Skeletal muscle tissue (tissue), 4 donors: Measurements from ENCODE around the gene SLIT3. TPM values are rescaled to one million over a fixed set of nuclear protein-coding genes. Genes with fewer than 3 reads are reported as not detected.

Experiments
- H3K27ac ChIP-seq: one replicate; pipeline ENCODE4 v1.7.0; 2013; ENCODE audit warnings: mild to moderate bottlenecking, low read depth, low read length, inconsistent platforms
- H3K27me3 ChIP-seq, 3 donors: one replicate each; pipeline ENCODE4 v1.7.0; 2013; ENCODE audit warnings: low read length in 3 of 3; ENCODE audit not compliant: control insufficient read depth in 3 of 3, insufficient read depth in 3 of 3
- H3K36me3 ChIP-seq, 3 donors: one replicate each; pipeline ENCODE4 v1.7.0; 2013; ENCODE audit warnings: low read length in 3 of 3; ENCODE audit not compliant: control insufficient read depth in 3 of 3, insufficient read depth in 3 of 3
- H3K4me1 ChIP-seq, 3 donors: one replicate each; pipeline ENCODE4 v1.7.0; 2013; ENCODE audit warnings: low read length in 3 of 3, mild to moderate bottlenecking in 3 of 3; ENCODE audit not compliant: control insufficient read depth in 3 of 3, insufficient read depth in 3 of 3
- H3K4me3 ChIP-seq, 3 donors: one replicate each; pipeline ENCODE4 v1.7.0; 2013; ENCODE audit warnings: low read length in 3 of 3
- H3K9ac ChIP-seq, 3 donors: one replicate each; pipeline ENCODE4 v1.7.0; 2013; ENCODE audit warnings: low read length in 3 of 3, mild to moderate bottlenecking in 3 of 3, moderate library complexity in 2 of 3, low read depth in 1 of 3
- H3K9me3 ChIP-seq, 3 donors: one replicate each; pipeline ENCODE4 v1.7.0; 2013; ENCODE audit warnings: low read length in 3 of 3; ENCODE audit not compliant: control insufficient read depth in 3 of 3
- total RNA-seq: library from RNA; depleted of rRNA; stranded (reverse); fragments of >200 nt; gene quantifications from one replicate; pipeline ENCODE4 v1.2.3, GENCODE V29; 2014
- donor health status: Osteomylitis.

The SLIT3 gene
- total RNA-seq, 1 donor from 2014 or later = 7.8 TPM

DNA sequence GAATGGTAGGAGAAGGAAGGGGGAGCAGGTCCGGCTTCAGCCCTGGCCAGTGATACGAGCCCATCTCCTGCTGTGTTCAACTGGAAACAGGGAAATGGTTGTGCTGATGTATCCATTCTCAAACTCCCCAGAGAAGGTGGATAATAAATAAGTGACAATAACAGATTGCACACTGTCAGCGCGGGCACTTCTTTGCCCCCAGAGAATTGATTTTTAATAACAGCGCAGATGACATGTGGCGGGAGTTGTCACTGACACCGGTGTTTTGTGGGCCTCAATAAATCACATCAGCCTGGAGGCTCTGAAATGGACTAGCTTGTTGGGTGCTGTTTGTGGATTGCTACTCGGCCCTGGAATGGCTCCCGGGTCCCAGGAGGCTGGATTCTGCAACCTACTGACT, 580.4 kb downstream of the SLIT3 start:
- Histone ChIP-seq H3K27ac (no peak overlapping the region), H3K4me1 (no peaks in the 10 kb centered on the region), H3K4me3 (no peak overlapping the region), H3K27me3 (peaks cover 0 to 4% (median 0%) of the 10 kb centered on the region in 3 donors), H3K36me3 (peaks cover 0 to 2% (median 0%) of the 10 kb centered on the region in 3 donors), H3K9me3 (no peaks in the 10 kb centered on the region), H3K9ac (no peak overlapping the region)

GRCh38 chr5:168714046-168714445, 586.9 kb downstream of the SLIT3 start:
- H3K9ac ChIP-seq = no peak overlapping the region
- H3K27me3 ChIP-seq = no peaks in the 10 kb centered on the region
- H3K4me3 ChIP-seq = no peak overlapping the region
- no peaks in the 10 kb centered on the region for H3K9me3 ChIP-seq
- H3K4me1 ChIP-seq = peaks cover 0 to 7% (median 3%) of the 10 kb centered on the region in 3 donors
- no peaks in the 10 kb centered on the region for H3K36me3 ChIP-seq
- no peak overlapping the region for H3K27ac ChIP-seq

GRCh38 chr5:168713051-168713450, 587.9 kb downstream of the SLIT3 start:
- H3K27me3 ChIP-seq = no peaks in the 10 kb centered on the region
- H3K36me3 ChIP-seq = no peaks in the 10 kb centered on the region
- no peak overlapping the region for H3K4me3 ChIP-seq
- no peak overlapping the region for H3K27ac ChIP-seq
- no peak overlapping the region for H3K9ac ChIP-seq
- H3K9me3 ChIP-seq = no peaks in the 10 kb centered on the region
- H3K4me1 ChIP-seq = peaks cover 0 to 7% (median 3%) of the 10 kb centered on the region in 3 donors

DNA sequence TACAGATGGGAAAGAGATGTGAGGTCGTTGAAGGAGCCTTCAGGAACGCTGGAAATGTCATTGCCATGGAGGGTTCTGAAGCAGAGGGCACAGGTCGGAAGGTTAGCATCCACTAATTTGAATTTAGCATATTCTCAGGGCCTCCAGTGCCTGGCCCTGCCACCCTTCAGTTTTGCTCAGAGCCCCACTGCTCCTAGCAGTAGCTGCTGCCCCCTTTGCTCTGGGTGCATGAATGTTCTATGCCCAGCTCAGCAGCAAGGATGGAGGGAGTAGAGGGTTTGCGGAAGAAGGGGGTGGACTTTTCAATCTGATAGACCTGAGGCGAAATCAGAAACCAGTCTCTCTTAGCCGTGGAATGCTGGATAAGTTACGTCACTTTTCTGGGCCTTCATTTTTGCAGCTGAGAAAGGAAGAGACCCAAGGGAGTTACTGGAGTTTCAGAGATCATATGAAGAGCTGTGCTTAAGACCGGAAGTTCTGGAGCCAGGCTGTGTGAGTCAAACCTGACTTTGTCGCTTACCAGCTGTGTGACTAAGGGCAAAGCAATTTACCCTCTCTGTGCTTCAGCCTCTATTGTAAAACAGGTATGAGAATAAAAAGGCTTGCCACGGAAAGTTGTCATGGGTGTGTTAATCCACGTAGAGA, 588.5 kb downstream of the SLIT3 start:
- Histone ChIP-seq H3K4me3 (no peak overlapping the region), H3K9ac (no peak overlapping the region)

DNA sequence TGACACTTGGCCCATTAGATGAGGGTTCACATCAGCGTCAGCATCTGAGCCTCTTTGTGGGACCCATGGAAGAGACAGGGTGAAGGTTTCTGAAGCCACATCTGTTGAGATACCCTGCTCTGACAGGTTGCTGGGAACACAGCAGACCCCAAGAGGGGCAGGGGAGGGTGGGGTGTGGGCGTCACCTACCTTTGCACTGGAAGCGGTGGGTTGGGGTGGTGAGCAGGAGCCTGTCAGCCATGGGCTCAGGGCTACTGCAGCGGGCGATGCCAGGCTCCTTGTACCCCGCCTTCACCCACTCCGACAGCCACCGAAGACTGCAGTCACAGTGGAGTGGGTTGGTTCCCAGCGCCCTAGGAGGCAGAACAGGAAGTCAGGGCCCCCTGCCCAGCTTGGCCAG, 590.2 kb downstream of the SLIT3 start:
- H3K4me1 ChIP-seq = peaks cover 0 to 7% (median 3%) of the 10 kb centered on the region in 3 donors
- no peak overlapping the region for H3K27ac ChIP-seq

More for the DNA sequence above, 588.5 kb downstream of the SLIT3 start:
- Histone ChIP-seq H3K36me3 (no peaks in the 10 kb centered on the region), H3K27ac (peak overlapping the region; percentile 12), H3K27me3 (no peaks in the 10 kb centered on the region), H3K4me1 (peaks cover 0 to 7% (median 3%) of the 10 kb centered on the region in 3 donors), H3K9me3 (no peaks in the 10 kb centered on the region)

DNA sequence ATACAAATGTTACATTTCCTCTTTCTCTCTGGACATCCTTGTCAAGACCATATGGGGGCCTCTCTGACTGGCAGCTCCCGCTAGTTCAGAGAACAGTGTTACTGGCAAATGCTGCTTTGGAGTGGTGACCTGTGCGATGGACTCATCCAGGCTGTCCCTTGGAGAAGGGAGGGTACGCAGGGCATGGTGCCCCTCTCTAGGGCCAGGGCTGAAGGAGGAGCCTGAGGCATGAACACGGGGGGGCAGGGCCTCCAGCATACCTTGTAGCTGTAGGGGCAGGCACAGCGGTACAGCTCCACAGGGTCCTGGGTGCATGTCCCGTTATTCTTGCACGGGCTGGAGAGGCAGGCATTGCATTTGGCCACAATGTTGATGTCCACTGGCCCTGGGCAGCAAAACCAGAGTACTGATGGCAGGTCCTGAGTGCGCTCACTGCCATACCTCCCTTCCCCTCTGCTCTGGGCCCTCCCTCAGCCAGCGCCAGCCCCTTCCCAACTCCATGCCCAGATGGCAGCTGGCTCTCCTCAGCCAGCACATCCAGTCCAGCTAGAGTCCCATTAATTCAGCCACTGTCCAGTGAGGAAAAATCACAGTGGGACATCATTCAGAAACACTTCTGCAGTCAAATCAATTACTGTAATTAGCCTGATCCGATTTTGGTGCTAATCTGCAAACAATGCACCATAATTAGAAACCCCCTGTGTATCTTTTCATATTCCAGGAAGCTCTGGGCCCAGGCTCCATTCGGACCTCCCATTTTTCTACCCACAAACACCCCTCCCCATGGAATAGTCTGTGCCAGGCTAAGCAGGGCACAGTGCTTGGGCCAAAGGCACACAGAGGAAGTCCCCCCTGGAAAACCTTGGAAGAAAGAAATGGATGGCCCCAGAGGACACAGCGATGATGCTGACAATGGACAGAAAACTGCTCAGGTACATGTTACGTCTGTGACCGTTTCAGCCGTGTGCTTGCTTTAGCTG, 592.9 kb downstream of the SLIT3 start:
- Histone ChIP-seq H3K27ac (no peak overlapping the region), H3K4me3 (no peak overlapping the region), H3K36me3 (no peaks in the 10 kb centered on the region)

More for the DNA sequence above, 590.2 kb downstream of the SLIT3 start:
- Histone ChIP-seq H3K9me3 (no peaks in the 10 kb centered on the region), H3K4me3 (no peak overlapping the region), H3K9ac (no peak overlapping the region), H3K27me3 (no peaks in the 10 kb centered on the region), H3K36me3 (no peaks in the 10 kb centered on the region)

DNA sequence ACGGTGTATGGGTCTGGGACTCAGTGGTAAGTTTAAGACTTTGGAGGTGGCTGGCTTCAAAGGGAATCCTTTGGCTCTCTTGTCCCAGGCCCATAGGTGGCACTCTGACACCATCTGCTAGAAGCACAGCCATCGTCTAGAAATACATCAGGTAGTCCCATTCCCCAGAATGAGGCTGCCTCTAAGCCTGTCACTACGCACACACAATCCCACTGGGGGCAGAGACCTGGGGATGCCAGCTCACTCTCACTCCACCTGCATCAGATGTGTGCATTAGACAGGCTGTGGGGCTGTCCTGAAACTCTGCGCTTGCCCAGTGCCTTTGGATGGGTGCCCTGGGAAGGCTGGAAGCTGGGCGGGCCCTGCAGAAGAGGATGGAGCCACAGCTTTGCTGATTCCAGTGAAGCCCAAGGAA, 594.3 kb downstream of the SLIT3 start:
- no peaks in the 10 kb centered on the region for H3K9me3 ChIP-seq
- peaks cover 0 to 3% (median 0%) of the 10 kb centered on the region in 3 donors for H3K27me3 ChIP-seq
- no peak overlapping the region for H3K4me3 ChIP-seq
- no peaks in the 10 kb centered on the region for H3K4me1 ChIP-seq
- no peak overlapping the region for H3K27ac ChIP-seq
- H3K36me3 ChIP-seq = peaks cover 0 to 1% (median 0%) of the 10 kb centered on the region in 3 donors
- H3K9ac ChIP-seq = no peak overlapping the region

More for the DNA sequence above, 592.9 kb downstream of the SLIT3 start:
- Histone ChIP-seq H3K9ac (no peak overlapping the region), H3K9me3 (no peaks in the 10 kb centered on the region), H3K4me1 (peaks cover 0 to 6% (median 3%) of the 10 kb centered on the region in 3 donors), H3K27me3 (no peaks in the 10 kb centered on the region)

- H3K4me3 ChIP-seq = no peak overlapping the region
- H3K27ac ChIP-seq = no peak overlapping the region
- peaks cover 0 to 3% (median 0%) of the 10 kb centered on the region in 3 donors for H3K27me3 ChIP-seq
- no peaks in the 10 kb centered on the region for H3K4me1 ChIP-seq
- H3K36me3 ChIP-seq = peaks cover 0 to 2% (median 0%) of the 10 kb centered on the region in 3 donors
- H3K9ac ChIP-seq = no peak overlapping the region
- peaks cover 0 to 2% (median 0%) of the 10 kb centered on the region in 3 donors for H3K9me3 ChIP-seq
Observed at GRCh38 chr5:168705321-168705720, 595.6 kb downstream of the SLIT3 start.

DNA sequence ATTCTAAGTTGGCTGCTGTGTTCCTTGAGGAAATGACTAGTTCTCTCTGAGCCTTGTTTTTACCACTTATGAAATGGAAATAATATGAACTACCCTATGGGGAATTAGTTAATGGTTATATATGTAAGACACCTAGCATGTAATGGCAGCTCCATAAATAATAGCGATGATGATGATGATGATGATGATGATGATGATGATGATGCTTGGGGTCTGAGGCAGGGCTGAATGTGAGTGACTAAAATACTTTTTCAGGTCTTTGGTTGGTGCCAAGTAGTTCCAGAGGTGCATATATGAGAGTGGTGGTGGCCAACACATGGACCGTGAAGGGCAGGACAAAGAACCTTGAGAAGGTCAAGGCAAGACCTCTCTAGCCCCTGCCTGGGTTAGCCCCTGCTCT, 598.4 kb downstream of the SLIT3 start:
- peaks cover 0 to 6% (median 0%) of the 10 kb centered on the region in 3 donors for H3K27me3 ChIP-seq
- no peak overlapping the region for H3K4me3 ChIP-seq
- H3K27ac ChIP-seq = no peak overlapping the region
- H3K4me1 ChIP-seq = peaks cover 7 to 10% (median 10%) of the 10 kb centered on the region in 3 donors
- no peak overlapping the region for H3K9ac ChIP-seq
- H3K9me3 ChIP-seq = peaks cover 0 to 2% (median 0%) of the 10 kb centered on the region in 3 donors
- peaks cover 0 to 2% (median 0%) of the 10 kb centered on the region in 3 donors for H3K36me3 ChIP-seq
